GM12892 (cell line): ENCODE results near the gene MET.

ENCODE experiments used
- POLR2A ChIP-seq: IDR thresholded peaks from 2 replicates; pipeline ENCODE4 v1.6.1; 2011; ENCODE audit warnings: low read depth, low read length, control low read depth
- TAF1 ChIP-seq: IDR thresholded peaks from 2 replicates; pipeline ENCODE4 v1.6.1; 2011; ENCODE audit warnings: low read depth, mild to moderate bottlenecking, control low read depth, low read length, borderline replicate concordance

DNA sequence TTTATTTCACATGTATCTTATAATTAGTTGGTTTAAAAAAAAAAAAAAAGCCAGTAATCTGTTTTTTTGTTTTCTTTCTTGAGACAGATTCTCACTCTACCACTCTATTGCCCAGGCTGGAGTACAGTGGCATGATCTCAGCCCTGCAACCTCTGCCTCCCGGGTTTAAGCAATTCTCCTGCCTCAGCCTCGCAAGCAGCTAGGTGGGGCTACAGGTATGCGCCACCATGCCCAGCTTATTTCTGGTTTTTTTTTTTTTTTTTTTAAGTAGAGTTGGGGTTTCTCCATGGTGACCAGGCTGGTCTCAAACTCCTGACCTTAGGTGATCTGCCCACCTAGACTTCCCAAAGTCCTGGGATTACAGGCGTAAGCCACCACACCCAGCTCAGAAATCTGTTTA, 156.3 kb downstream of the MET start:
- TF ChIP-seq POLR2A (no peak), TAF1 (no peak)
